IMR-90 (cell line): Measurements from ENCODE around the gene E2F8. TPM values are rescaled to one million over a fixed set of nuclear protein-coding genes. Genes with fewer than 3 reads are reported as not detected.

Experiments used
- ATAC-seq: fragments of 200-7000 bp; cut with Tn5 transposase; 2 replicates; pipeline ENCODE4 v1.9.1; 2020; ENCODE audit warnings: low read depth, mild to moderate bottlenecking, moderate library complexity
- BruUV-seq: library from RNA; stranded (reverse); fragments of 400-500 nt; replicated peaks from 2 replicates; lab custom pipeline; 2021; lab: Mats Ljungman, UMichigan
- CTCF ChIA-PET: fragments of 300-600 bp; formaldehyde crosslinking; extraction: SDS; loops from one replicate; lab custom pipeline; 2021; ENCODE audit warnings: antibody characterized with exemption; lab: Yijun Ruan, JAX
- POLR2A ChIA-PET: fragments of 300-600 bp; sonication (Branson Sonifier 250); formaldehyde crosslinking; loops from one replicate; lab custom pipeline; 2022; ENCODE audit warnings: antibody characterized with exemption; ENCODE audit not compliant: unreplicated experiment; lab: Charles Lee
- DNase-seq: peaks from one replicate; pipeline ENCODE4 v3.0.0; 2013
- H2AFZ ChIP-seq: replicated peaks from 2 replicates; pipeline ENCODE3; 2013; ENCODE audit warnings: low read length, mild to moderate bottlenecking; ENCODE audit not compliant: poor library complexity
- H2AK5ac ChIP-seq: 2 replicates; pipeline ENCODE4 v1.6.1; 2013; ENCODE audit warnings: low read depth, low read length, inconsistent platforms
- H2AK9ac ChIP-seq: replicated peaks from 2 replicates; pipeline ENCODE3; 2013; ENCODE audit warnings: mild to moderate bottlenecking, low read depth, low read length, moderate library complexity; ENCODE audit not compliant: poor library complexity
- H2BK120ac ChIP-seq: 2 replicates; pipeline ENCODE4 v1.6.1; 2013; ENCODE audit warnings: low read depth, low read length, inconsistent platforms
- H2BK15ac ChIP-seq: 3 replicates; pipeline ENCODE4 v1.6.1; 2013; ENCODE audit warnings: low read depth, low read length, inconsistent platforms
- H2BK20ac ChIP-seq: 2 replicates; pipeline ENCODE4 v1.6.1; 2013; ENCODE audit warnings: low read depth, mild to moderate bottlenecking, inconsistent platforms, low read length, moderate library complexity
- H2BK5ac ChIP-seq: 2 replicates; pipeline ENCODE4 v1.6.1; 2013; ENCODE audit warnings: mild to moderate bottlenecking, low read depth, low read length, inconsistent platforms; ENCODE audit not compliant: poor library complexity, severe bottlenecking
- H3K14ac ChIP-seq: replicated peaks from 2 replicates; pipeline ENCODE4 v1.6.1; 2013; ENCODE audit warnings: low read depth, low read length, inconsistent platforms
- H3K18ac ChIP-seq: 2 replicates; pipeline ENCODE4 v1.6.1; 2013; ENCODE audit warnings: low read depth, low read length, control low read depth
- H3K23ac ChIP-seq: 2 replicates; pipeline ENCODE4 v1.6.1; 2013; ENCODE audit warnings: low read depth, low read length, inconsistent platforms
- H3K27ac ChIP-seq: 2 replicates; pipeline ENCODE4 v1.5.1; 2013; ENCODE audit warnings: mild to moderate bottlenecking, control low read depth, low read length; ENCODE audit not compliant: insufficient read depth
- H3K27me3 ChIP-seq: 2 replicates; pipeline ENCODE4 v1.6.1; 2013; ENCODE audit warnings: low read length; ENCODE audit not compliant: control insufficient read depth, insufficient read depth
- H3K36me3 ChIP-seq: 2 replicates; pipeline ENCODE4 v1.6.1; 2013; ENCODE audit warnings: low read length, mixed read lengths; ENCODE audit not compliant: control insufficient read depth, insufficient read depth
- H3K4ac ChIP-seq: 2 replicates; pipeline ENCODE4 v1.6.1; 2013; ENCODE audit warnings: low read depth, low read length, inconsistent platforms
- H3K4me1 ChIP-seq: 2 replicates; pipeline ENCODE4 v1.6.1; 2013; ENCODE audit warnings: low read length, mixed read lengths; ENCODE audit not compliant: control insufficient read depth, insufficient read depth
- H3K4me2 ChIP-seq: 2 replicates; pipeline ENCODE4 v1.6.1; 2013; ENCODE audit warnings: low read depth, mild to moderate bottlenecking, control low read depth, low read length, moderate library complexity
- H3K4me3 ChIP-seq: 2 replicates; pipeline ENCODE4 v1.5.1; 2013; ENCODE audit warnings: low read depth, mild to moderate bottlenecking, control low read depth, low read length, moderate library complexity; ENCODE audit not compliant: insufficient read depth
- H3K56ac ChIP-seq: 2 replicates; pipeline ENCODE4 v1.6.1; 2013; ENCODE audit warnings: low read length, inconsistent platforms; ENCODE audit not compliant: insufficient read depth; ENCODE audit errors: extremely low read depth
- H3K79me1 ChIP-seq, 2 experiments: 2 replicates each; pipeline ENCODE4 v1.6.1; 2013; ENCODE audit warnings: low read length in 2 of 2, inconsistent platforms in 1 of 2, low read depth in 1 of 2
- H3K9ac ChIP-seq: 2 replicates; pipeline ENCODE4 v1.6.1; 2013; ENCODE audit warnings: low read depth, low read length, control low read depth
- H3K9me1 ChIP-seq: 2 replicates; pipeline ENCODE4 v1.6.1; 2013; ENCODE audit warnings: low read length, inconsistent platforms; ENCODE audit not compliant: insufficient read depth
- H3K9me3 ChIP-seq: 2 replicates; pipeline ENCODE4 v1.6.1; 2013; ENCODE audit warnings: low read length; ENCODE audit not compliant: control insufficient read depth, insufficient read depth
- H4K20me1 ChIP-seq: 2 replicates; pipeline ENCODE4 v1.6.1; 2013; ENCODE audit warnings: low read length, inconsistent platforms; ENCODE audit not compliant: insufficient read depth
- H4K5ac ChIP-seq: 2 replicates; pipeline ENCODE4 v1.6.1; 2013; ENCODE audit warnings: mild to moderate bottlenecking, low read depth, low read length, control low read depth
- H4K8ac ChIP-seq, 2 experiments: 2 replicates each; pipeline ENCODE4 v1.6.1; 2013; ENCODE audit warnings: low read depth in 2 of 2, low read length in 2 of 2, control low read depth in 1 of 2, inconsistent platforms in 1 of 2
- H4K91ac ChIP-seq: 2 replicates; pipeline ENCODE4 v1.6.1; 2013; ENCODE audit warnings: low read depth, low read length, inconsistent platforms; ENCODE audit not compliant: insufficient read depth
- BHLHE40 ChIP-seq: fragments of 150-350 bp; IDR thresholded peaks from 2 replicates; pipeline ENCODE4 v1.6.1; 2016; ENCODE audit warnings: mild to moderate bottlenecking, low read depth, low read length
- CEBPB ChIP-seq: IDR thresholded peaks from 2 replicates; pipeline ENCODE4 v1.6.1; 2012; ENCODE audit warnings: low read depth, low read length, improper control_type of control experiment
- CHD1 ChIP-seq: IDR thresholded peaks from 2 replicates; pipeline ENCODE4 v1.6.1; 2012; ENCODE audit warnings: low read depth, low read length, improper control_type of control experiment
- MAFK ChIP-seq: IDR thresholded peaks from 2 replicates; pipeline ENCODE4 v1.6.1; 2012; ENCODE audit warnings: low read depth, low read length, improper control_type of control experiment
- NFE2L2 ChIP-seq: fragments of 150-350 bp; IDR thresholded peaks from 2 replicates; pipeline ENCODE4 v1.6.1; 2016; ENCODE audit warnings: low read depth, mild to moderate bottlenecking, low read length
- RCOR1 ChIP-seq: IDR thresholded peaks from 2 replicates; pipeline ENCODE4 v1.6.1; 2012; ENCODE audit warnings: mild to moderate bottlenecking, low read length, improper control_type of control experiment; ENCODE audit not compliant: insufficient replicate concordance
- WGBS, 2 experiments: methylation state at CpG; one replicate each; pipeline versions ENCODE4 v1.1.5 to v1.1.7; 2013; ENCODE audit warnings: missing lambda C conversion rate in 2 of 2; ENCODE audit not compliant: insufficient read length in 1 of 2; ENCODE audit errors: extremely low coverage in 2 of 2; 5-methylcytosine and 5-hydroxymethylcytosine counted together
- dilution Hi-C: fragments of 300-500 bp; cut with HindIII; formaldehyde crosslinking; loops from one replicate; pipeline ENCODE4 v1.14.3; 2018; ENCODE audit warnings: low sequenced_read_pairs; ENCODE audit not compliant: unreplicated experiment
- in situ Hi-C: fragments of 300-500 bp; cut with MboI; formaldehyde crosslinking; loops from 3 replicates; pipeline ENCODE4 v1.14.3; 2019; ENCODE audit warnings: low sequenced_read_pairs, inconsistent platforms, mixed read lengths
- intact Hi-C: fragments of 100-400 bp; cut with micrococcal nuclease; formaldehyde crosslinking; loops from 2 replicates; pipeline ENCODE4 v1.10.0; 2022
- polyA plus RNA-seq, 3 experiments: library from polyadenylated mRNA; depleted of rRNA; stranded (reverse); fragments of >200 nt; gene quantifications; 2 replicates each; pipeline ENCODE4 v1.2.3, GENCODE V29; 2012; ENCODE audit warnings: low replicate concordance in 1 of 3
- total RNA-seq: library from RNA; depleted of rRNA; stranded (reverse); fragments of >200 nt; gene quantifications from 2 replicates; pipeline ENCODE4 v1.2.3, GENCODE V29; 2012
- TF ChIP-seq, protein P1 (sequence below): fragments of 150-350 bp; IDR thresholded peaks from 2 replicates; pipeline ENCODE4 v1.6.1; 2016; ENCODE audit warnings: low read depth, mild to moderate bottlenecking, low read length, moderate library complexity, borderline replicate concordance

E2F8 gene
- total and polyA plus RNA-seq, 2 of the 4 experiments (the other 2 are of a cell fraction) = 1.1 to 2.3 TPM

DNA sequence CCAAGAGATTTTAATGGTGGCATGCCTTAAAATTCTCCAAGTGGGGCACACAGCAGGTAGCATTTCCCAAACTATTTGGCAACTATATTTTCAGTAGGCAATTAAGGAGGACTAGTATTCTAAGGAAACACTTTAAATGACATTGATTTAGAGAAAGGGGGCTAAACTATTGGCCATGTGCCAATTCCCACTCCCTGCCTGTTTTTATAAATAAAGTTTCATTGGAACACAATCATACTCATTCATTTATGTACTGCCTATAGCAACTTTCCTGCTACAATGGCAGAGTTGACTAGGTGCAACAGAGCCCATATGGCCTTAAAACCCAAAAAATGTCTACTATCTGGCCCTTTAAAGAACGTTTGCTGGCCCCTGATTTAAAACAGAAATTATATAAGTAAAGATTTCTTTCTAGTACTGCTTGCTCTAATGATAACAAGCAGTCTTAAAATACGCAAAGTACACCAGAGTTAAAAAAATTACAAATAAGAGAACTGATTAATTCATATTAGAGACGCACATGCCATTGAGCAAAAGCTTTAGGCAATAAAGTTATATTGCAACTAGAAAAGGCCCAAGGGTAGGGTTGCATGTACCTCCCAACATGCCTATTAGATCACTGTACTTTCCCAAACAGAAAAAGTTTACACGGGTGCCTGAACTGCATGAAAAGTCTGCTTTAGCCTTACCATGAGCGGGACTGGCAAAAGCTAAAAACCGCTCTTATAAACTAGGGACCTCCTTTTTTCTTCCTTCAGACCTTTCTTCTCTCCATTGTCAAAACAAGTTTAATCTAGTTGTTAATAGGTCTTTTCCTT, 14.2 kb downstream of the E2F8 start:
- H3K27me3 ChIP-seq = no peaks in the 10 kb centered on the region
- ATAC-seq (no peak), DNase-seq (no peak)
- no peak for TF ChIP-seq CEBPB
- TF ChIP-seq RCOR1 = no peak
- no peak for TF ChIP-seq CHD1
- TF ChIP-seq, protein P1, sequence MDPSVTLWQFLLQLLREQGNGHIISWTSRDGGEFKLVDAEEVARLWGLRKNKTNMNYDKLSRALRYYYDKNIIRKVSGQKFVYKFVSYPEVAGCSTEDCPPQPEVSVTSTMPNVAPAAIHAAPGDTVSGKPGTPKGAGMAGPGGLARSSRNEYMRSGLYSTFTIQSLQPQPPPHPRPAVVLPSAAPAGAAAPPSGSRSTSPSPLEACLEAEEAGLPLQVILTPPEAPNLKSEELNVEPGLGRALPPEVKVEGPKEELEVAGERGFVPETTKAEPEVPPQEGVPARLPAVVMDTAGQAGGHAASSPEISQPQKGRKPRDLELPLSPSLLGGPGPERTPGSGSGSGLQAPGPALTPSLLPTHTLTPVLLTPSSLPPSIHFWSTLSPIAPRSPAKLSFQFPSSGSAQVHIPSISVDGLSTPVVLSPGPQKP = no peak
- TF ChIP-seq NFE2L2 = no peak
- no peak for TF ChIP-seq BHLHE40
- TF ChIP-seq MAFK = no peak
- no peak overlapping the region for H2BK120ac ChIP-seq
- no peak overlapping the region for H3K18ac ChIP-seq
- H4K8ac ChIP-seq = no peak overlapping the region
- no peak overlapping the region for H4K5ac ChIP-seq
- ChIA-PET CTCF (interaction anchor here (0.6 kb wide), 1 partner anchor 9 kb away, joined by 3 read pairs; no protein-coding TSS in a partner anchor), POLR2A (interaction anchor here (0.5 kb wide), 1 partner anchor 11 kb away, joined by 6 read pairs; no protein-coding TSS in a partner anchor)
- no peak overlapping the region for H3K4me3 ChIP-seq
- no peak overlapping the region for H2AFZ ChIP-seq
- H3K4ac ChIP-seq = no peak overlapping the region
- in situ Hi-C loops = no loop called here
- no peak overlapping the region for H2BK5ac ChIP-seq
- H2BK20ac ChIP-seq = no peak overlapping the region
- H2BK15ac ChIP-seq = no peak overlapping the region
- no peak overlapping the region for H3K9ac ChIP-seq
- H2AK9ac ChIP-seq = no peak overlapping the region
- H2AK5ac ChIP-seq = no peak overlapping the region
- no peak overlapping the region for H3K27ac ChIP-seq
- H3K14ac ChIP-seq = no peak overlapping the region
- no peaks in the 10 kb centered on the region for H3K36me3 ChIP-seq
- H4K91ac ChIP-seq = no peak overlapping the region
- H3K4me1 ChIP-seq = no peaks in the 10 kb centered on the region
- no peak overlapping the region for H3K23ac ChIP-seq
- no peak overlapping the region for H3K4me2 ChIP-seq
- intact Hi-C loops = no loop called here
- H3K56ac ChIP-seq = no peak overlapping the region
- no peaks in the 10 kb centered on the region for H3K79me1 ChIP-seq
- H3K9me3 ChIP-seq = no peaks in the 10 kb centered on the region
- no TSS peak for BruUV-seq
- no peaks in the 10 kb centered on the region; the same call in 1 of the 2 replicates for H3K9me1 ChIP-seq
- no peaks in the 10 kb centered on the region for H4K20me1 ChIP-seq
- 92% methylated on average over 2 of the region's 6 CpGs; no CpG with 5 or more reads in 1 of the 2 experiments for WGBS, 2 experiments
- dilution Hi-C loops = no loop called here
